ENCODE data around the gene PHC2. TPM values are rescaled to one million over a fixed set of nuclear protein-coding genes. Genes with fewer than 3 reads are reported as not detected.

The PHC2 gene
- total RNA-seq, 1 donor from 2014 or later: 124 TPM

- Histone ChIP-seq H3K4me1 (no peaks in the 10 kb centered on the region), H3K27me3 (no peaks in the 10 kb centered on the region), H3K27ac (no peak overlapping the region), H3K9me3 (no peaks in the 10 kb centered on the region), H3K4me3 (no peak overlapping the region), H3K36me3 (peaks cover 17% of the 10 kb centered on the region)
- no peak for ATAC-seq
- TF ChIP-seq CTCF (IDR thresholded peaks at IDR 0.05): no peak
- intact Hi-C loops (cut with DNase I): no loop called here
- DNase-seq: peak; percentile 55
Measured at GRCh38 chr1:33319186-33319948, 111.5 kb downstream of the PHC2 start.

GRCh38 chr1:33317946-33318345 is 112.9 kb downstream of the PHC2 start:
- no peaks in the 10 kb centered on the region for H3K9me3 ChIP-seq
- ATAC-seq (no peak), DNase-seq (no peak)
- peaks cover 3% of the 10 kb centered on the region for H3K36me3 ChIP-seq
- H3K27ac ChIP-seq: no peak overlapping the region
- H3K27me3 ChIP-seq: no peaks in the 10 kb centered on the region
- TF ChIP-seq CTCF (IDR thresholded peaks at IDR 0.05): no peak
- H3K4me3 ChIP-seq: no peak overlapping the region
- H3K4me1 ChIP-seq: no peaks in the 10 kb centered on the region
- intact Hi-C loops (cut with DNase I): no loop called here

GRCh38 chr1:33317354-33317753 is 113.5 kb downstream of the PHC2 start:
- Histone ChIP-seq H3K27ac (no peak overlapping the region), H3K27me3 (no peaks in the 10 kb centered on the region)
- intact Hi-C loops (cut with DNase I): no loop called here

GRCh38 chr1:33316601-33317000 is 114.3 kb downstream of the PHC2 start:
- DNase-seq (peak; percentile 47), ATAC-seq (no peak)
- Histone ChIP-seq H3K27ac (no peak overlapping the region), H3K9me3 (no peaks in the 10 kb centered on the region), H3K4me3 (no peak overlapping the region), H3K4me1 (no peaks in the 10 kb centered on the region), H3K36me3 (no peaks in the 10 kb centered on the region), H3K27me3 (no peaks in the 10 kb centered on the region)
- no peak for TF ChIP-seq CTCF (IDR thresholded peaks at IDR 0.05)
- intact Hi-C loops (cut with DNase I): no loop called here

More at GRCh38 chr1:33317354-33317753, 113.5 kb downstream of the PHC2 start:
- DNase-seq (peak; percentile 6), ATAC-seq (no peak)
- Histone ChIP-seq H3K36me3 (no peaks in the 10 kb centered on the region), H3K4me3 (no peak overlapping the region), H3K9me3 (no peaks in the 10 kb centered on the region), H3K4me1 (no peaks in the 10 kb centered on the region)
- no peak for TF ChIP-seq CTCF (IDR thresholded peaks at IDR 0.05)

GRCh38 chr1:33314416-33314815 is 116.5 kb downstream of the PHC2 start:
- intact Hi-C loops (cut with DNase I): no loop called here
- Histone ChIP-seq H3K4me1 (no peaks in the 10 kb centered on the region), H3K9me3 (no peaks in the 10 kb centered on the region), H3K4me3 (no peak overlapping the region), H3K36me3 (no peaks in the 10 kb centered on the region), H3K27me3 (no peaks in the 10 kb centered on the region), H3K27ac (no peak overlapping the region)
- no peak for TF ChIP-seq CTCF (IDR thresholded peaks at IDR 0.05)
- ATAC-seq: no peak
- peak; percentile 37 for DNase-seq

- H3K36me3 ChIP-seq: no peaks in the 10 kb centered on the region
- intact Hi-C loops (cut with DNase I): no loop called here
- no peak overlapping the region for H3K4me3 ChIP-seq
- DNase-seq (peak; percentile 50), ATAC-seq (peak; percentile 37)
- H3K9me3 ChIP-seq: no peaks in the 10 kb centered on the region
- H3K27ac ChIP-seq: no peak overlapping the region
- no peaks in the 10 kb centered on the region for H3K4me1 ChIP-seq
- TF ChIP-seq CTCF (IDR thresholded peaks at IDR 0.05): no peak
- no peaks in the 10 kb centered on the region for H3K27me3 ChIP-seq
Measured at GRCh38 chr1:33312413-33312749, 118.5 kb downstream of the PHC2 start.

All from upper lobe of right lung (tissue), 1 donor.